HG03196 (cell line): ENCODE measurements around the gene ZBTB20.
"Not testable (repeated sequence)": the region's sequence is repeated elsewhere in the genome, so short reads cannot be mapped to it uniquely, and the experiment has no call there.

Experiments used
- ATAC-seq: cut with Tn5 transposase; IDR thresholded peaks from one replicate; pipeline ENCODE4 v1.9.1; 2021; ENCODE audit not compliant: unreplicated experiment

ZBTB20 gene

DNA sequence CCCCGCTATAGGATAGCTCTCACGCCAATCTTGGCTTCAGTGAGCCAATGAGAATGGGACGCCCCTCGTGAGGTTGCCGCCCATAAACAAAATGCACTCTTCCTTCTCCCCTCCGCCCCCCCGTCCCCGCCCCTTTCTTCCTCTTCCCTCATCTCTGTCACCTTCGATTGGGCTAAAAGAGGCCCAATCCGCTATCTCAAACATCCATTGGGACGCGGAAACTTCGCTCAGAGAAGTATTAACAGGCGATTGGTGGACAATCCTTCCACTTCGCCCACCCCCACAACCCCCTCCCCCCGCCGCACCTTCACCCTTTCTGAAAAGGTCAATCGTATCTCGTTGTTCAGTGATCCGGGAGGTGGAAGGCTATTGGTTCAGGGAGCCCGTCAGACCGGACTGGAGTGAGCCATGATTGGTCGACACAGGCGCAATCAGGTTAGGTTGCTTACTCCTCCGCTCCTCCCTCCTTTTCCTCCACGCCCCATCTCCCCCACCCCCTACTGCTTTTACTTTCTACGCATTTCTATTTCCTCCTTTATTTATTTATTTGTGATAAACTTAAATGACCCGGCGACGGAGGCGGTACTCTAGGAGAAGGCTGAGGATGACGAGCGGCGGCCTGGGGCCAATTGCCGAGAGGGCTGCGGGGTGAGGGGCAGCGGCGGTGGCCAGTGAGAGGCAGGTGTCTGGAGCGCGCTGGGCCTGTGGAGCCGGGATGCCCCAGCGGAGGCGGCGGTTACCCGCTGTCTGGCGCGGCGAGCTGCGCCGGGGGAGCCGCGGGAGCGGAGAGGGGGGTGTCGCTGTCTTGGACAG is 447 bp upstream of the ZBTB20 start:
- ATAC-seq = peak; percentile 82

DNA sequence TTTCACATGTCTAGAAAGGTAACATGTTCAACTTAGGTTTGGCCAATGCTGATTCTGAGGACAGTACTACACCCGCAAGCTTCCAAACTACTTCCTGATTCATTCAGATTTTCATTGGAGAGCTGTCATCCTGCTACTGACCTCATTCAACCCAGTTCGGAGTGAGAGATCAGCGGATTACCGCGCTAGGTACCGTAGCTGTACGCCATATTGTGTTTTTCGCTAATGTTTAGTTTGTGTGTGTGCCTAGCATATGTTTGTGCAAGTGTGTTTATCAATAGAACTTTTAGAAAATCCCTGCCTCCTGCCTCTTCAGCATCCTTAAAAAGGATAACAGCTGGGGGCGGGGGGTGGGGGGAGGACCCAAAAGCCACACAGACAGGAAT is 1.1 kb downstream of the ZBTB20 start:
- ATAC-seq = no peak

DNA sequence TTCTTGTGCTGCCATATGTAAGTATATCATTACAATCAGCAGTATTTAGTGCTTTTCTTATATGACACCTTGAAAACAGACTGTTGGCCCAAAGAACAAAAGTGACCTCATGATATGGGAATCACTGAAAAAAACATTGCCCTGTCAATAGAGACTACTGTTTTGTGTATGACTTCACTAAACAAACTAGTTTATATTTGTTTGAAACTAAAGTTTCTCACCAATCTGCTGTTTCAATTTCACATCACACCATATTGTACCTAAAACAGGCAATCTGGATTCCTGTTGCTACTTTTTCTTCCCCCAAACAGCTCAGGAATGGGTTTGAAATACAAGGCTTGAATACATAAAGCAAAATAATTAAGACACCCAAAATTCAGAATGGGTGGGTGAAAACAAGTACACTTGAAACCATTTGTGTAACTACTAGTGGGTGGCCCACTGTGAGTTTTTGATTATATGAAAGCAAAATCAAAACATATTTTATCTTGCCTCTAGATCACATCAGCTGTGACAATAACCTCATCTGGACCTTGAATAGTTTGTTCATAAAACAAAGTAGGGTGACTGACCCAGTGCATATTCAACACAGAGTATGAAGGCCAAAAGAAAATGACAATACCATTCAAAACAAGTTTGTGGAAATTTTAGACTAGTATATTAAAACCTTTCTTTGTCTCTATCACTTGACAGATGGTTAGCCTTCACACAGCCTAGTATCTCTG is 5.9 kb downstream of the ZBTB20 start:
- ATAC-seq = peak; percentile 64

DNA sequence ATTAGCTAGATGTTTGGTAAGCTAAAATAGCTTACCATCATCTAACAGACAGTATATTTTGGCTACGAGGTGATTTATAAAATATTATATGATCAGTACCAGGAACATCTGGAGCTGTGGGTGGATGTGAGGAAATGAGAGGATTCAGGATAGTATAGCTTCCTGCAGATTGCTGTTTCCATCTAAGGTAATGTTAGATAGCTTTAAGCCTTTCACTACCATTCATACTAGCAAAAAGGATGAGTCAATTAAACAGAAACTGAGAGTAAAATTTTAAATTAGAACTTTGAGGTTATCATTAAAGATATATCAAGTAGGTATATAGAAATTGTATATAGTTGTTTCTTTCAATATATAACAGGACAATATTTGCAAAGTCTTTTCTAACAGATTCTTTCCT is 8.0 kb downstream of the ZBTB20 start:
- no peak for ATAC-seq

DNA sequence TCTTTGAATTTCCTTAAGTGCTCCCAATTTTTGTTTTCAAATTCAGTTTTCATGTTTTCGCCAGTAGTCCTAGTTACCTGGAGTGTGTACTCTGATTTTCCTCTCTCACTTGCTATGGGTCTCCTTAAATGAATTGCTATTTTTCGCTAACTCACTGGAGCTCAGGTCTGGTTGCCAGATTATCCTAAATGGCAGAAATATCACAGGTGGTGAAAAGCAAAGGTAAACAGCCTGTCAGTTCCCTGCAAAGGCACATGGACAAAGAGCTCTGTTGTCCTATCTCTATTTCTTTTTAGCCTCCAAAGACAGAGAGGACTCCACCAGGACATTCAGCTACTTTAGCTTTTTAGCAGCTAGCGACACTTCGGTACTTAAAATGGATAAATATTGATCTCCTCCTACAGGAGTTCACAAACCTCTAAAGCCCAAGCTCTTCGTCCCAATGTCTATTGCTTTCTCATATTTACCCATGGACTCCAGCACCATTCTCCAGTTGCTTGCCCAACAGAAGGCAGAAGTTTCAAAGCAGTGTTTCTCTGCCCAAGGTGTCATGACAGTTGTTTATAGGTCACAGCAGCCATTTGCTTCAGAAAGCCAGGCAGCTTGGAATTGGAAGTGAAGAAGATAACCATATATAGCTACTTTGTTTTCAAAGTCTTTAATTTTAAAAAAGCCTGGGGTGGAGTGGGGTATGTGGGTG is 12.3 kb downstream of the ZBTB20 start:
- no peak for ATAC-seq

DNA sequence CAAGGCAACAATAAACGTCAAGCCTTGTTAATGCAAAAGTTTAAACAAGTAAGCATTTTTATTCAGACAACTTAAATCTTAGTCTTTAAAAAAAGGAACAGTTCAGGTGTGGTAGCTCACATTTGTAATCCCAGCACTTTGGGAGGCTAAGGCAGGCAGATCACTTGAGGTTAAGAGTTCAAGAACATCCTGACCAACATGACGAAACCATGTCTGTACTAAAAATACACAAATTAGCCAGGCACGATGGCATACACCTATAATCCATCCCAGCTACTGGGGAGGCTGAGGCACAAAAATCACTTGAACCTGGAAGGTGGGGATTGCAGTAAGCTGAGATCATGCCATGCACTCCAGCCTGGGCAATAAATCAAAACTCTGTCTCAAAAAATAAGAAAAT is 19.9 kb downstream of the ZBTB20 start:
- no peak for ATAC-seq

DNA sequence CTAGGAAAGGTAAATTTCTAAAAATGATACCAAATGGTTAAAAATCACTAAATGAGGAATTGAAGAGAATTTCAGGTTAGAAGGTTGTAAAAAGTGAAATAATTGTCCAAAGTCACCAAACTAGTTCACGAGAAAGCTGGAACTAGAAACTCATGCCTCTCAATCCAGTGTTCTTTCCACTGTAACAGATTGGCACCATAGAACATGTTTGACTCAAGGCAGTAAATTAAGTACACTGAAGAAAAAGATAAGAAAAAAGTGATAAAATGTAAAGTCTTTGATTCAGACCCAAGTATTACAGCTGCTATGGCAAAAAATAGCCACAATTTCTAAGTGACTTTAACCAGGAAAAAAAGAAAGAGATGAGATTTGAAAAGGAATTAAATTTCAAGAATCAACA is 26.5 kb downstream of the ZBTB20 start:
- no peak for ATAC-seq

DNA sequence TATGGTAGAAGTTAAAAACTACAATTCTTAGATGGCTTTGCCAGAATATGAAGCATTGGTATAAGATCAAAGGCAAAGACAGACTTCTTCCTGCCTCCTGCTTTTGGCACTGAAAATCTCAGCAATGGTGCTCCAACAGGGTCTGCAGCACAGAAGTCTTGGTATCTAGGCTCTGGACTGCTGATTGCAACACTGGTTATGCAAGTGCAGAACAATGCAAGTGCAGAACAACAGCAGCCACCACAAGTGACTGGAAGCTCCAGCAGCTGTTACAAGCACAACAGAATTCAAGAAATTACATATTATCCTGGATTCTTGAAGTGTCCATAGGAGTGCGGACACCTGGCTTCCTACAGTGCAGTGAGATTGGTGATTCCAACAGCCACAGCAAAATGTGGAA is 33.7 kb downstream of the ZBTB20 start:
- no peak for ATAC-seq

DNA sequence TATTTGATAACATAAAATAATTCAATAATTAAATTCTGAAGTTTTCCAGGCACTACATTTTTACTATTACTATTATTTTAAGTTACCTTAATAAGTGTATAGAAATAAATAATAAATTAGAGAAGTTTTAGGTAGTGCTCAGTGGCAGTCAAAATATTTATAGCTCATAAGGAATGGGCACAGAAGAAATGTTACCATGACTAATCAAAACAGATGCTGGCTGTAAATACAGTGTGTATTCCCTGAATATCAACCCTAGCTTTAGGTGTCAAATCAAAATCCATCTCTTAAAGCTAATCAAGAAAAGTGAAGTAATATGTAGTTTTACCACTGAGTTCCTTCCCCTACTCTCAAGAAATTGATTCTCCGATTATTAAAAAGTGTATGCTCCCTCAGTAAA is 35.5 kb downstream of the ZBTB20 start:
- ATAC-seq = no peak

DNA sequence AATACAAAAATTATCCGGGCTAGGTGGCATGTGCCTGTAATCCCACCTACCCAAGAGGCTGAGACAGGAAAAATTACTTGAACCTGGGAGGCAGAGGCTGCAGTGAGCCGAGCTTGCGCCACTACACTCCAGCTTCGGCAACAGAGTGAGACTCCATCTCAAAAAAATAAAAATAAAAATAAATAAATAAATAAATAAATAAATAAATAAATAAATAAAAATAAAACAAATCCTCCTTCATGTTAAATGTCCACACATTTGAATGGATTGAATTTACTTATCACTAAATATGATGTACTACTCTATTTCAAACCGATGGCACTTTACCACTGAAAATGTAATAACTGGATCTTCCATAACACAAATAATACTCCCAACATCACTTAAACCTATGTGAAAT is 36.3 kb downstream of the ZBTB20 start:
- ATAC-seq = no peak

DNA sequence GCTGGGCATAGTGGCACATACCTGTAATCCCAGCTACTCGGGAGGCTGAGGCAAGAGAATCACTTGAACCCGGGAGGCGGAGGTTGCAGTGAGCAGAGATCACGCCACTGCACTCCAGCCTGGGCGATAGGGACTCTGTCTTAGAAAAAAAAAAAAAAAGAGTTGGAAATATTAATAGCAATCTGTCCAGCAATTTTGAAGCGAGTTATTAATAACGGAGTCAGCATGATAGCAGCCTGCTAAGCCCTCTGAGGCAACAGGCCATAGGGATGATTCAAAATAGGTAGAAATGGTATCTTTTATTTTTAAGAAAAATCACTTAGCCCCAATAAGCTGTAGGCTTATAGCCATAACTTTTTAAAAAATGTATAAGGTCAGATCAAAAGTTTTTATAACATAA is 37.0 kb downstream of the ZBTB20 start:
- not testable (repeated sequence) for ATAC-seq

DNA sequence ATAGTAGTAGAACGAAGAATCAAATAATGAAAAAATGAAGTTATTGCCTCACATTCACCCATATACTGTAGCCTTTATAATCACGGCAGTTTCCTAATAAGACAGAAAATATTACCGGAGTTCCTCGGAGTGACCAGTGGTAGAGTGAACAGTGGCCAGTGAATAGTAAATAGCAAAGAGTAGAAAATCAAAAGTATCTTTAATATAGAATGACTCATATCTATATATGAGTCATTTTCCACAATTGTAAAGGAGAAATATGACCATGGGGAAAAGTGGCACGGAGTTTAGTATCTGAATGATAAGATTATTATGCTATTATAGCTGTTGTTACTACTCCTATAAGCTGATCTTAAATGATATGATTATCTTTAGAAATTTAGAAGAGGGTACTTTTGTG is 38.5 kb downstream of the ZBTB20 start:
- no peak for ATAC-seq

DNA sequence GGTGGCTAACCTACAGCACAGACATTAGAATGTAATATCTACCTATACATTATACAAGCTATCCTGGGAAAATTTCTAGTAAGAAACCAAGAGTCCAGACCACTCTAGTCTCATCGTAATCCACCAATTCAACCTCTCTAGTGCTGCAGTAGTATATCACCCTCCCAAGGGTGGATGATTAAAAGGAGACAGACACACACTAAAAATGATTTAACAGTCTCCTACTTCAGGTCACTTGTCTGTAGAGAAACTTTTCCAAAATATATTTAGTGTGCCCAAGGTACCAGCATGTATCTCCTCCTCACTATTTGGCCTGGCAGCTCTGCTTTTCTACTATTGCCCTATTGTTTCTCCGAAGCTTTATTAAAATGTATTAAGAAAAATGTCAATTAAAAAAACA is 45.0 kb downstream of the ZBTB20 start:
- ATAC-seq = no peak

DNA sequence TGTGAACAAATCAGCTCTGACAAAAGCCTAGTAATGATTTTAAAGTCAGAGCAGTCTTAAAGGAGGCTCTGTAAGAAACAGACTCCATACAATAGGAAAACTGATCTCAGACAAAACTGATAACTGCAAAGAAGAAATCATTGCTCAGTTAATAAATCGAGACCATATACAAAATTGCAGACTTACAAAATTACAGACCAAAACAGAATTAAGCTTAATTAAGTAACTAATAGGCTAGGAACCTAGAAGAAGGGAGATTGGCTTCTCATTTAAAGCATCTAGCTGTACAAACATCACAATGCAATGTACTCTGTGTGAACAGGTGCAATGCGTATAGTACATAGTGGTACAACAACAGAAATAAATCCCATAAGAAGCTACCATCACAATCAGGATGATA is 46.3 kb downstream of the ZBTB20 start:
- ATAC-seq = no peak

DNA sequence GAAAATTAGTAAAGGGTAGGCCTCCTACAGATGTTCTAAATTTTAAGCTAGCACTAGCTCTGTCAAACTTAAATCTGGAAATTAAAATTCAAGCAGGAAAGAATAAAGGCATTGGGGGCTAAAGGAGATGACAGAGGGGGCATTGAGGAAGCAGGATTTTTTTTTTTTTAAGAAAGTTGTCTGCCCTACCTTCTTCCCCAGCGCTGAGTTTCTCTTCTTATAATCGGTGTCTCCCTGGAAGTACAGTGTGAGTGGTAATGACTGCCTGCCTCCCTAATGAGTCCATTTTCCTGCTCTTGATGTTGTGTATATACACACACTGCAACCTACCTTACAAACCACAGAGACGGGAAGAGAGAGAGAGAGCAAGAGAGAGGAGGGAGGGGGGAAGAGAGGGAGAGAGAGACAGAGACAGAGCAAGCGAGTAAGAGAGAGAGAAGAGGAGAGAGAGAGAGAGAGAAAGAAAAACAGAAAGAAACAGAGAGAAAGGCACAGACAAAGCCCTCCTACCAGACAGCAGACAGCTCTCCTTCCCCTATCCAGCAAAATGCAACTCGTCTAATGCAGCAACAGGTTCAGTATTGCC is 47.0 kb downstream of the ZBTB20 start:
- peak; percentile 82 for ATAC-seq

DNA sequence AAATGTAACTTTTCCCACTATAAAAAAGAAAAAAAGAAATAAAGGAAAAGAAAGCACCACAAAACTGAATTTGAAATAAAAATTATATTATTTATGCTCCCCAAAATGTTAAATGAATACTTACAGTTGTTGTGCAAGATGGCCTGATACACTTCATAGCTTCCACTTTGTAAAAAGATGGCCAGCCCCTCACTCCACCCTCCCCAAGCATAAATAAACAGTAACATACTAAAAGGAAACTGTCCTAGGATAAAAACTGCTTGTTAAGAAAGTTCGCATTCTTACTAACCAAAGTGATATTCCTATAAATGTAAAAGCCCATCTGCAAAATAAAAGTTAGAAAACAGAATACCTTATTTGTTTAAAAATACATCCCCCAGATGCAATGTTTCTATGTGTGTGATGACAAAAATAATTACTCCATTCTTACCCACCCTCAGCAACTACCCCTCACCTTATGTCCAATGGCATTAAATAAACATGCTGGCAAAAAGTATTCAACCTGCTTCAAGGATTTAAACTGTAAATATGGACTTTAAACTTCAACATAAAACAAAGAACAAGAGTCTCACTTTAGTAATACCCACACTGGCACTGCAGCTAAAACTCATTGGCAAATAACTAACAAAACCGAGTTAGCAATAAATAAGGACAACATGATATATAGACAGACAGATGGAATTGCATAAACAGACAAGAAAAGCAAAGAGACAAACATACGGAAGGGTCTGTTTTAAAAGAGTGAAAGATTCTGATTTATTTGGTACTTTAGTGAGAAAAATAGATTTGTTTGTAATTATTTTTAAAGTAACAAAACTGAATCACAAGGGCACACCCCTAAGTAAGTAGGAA is 47.7 kb downstream of the ZBTB20 start:
- ATAC-seq = no peak

DNA sequence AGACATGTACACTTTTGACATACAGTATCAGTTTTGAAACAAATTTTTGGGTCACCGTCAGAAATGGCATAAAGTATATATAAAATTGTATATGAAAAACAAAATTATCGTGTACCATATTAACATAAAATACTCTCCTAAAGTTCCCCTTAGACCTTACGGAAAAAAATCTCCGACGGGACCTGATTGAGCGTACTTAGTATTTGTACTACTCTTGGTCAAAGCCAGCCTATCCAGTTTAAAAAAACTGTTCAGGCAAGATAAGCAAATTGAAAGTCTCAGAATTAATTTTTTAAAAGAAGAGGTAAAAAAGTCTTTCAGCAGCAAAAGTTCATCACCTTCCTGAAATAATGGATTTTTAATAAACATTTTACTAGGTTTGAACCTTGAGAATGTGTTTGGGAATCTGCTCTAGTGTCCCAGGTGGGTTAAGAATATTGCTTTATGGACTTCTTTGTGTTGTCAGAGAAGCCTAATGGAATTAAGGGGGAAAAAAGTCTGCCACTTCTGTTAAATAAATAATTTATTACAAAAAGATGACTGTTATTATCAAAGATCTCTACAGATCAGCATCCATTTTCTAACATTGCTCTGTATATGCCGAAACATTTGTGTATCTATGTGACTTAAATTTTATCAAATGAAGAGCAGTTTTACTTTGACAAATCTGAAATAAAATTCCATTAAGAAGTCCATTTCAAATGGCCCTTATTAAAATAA is 48.6 kb downstream of the ZBTB20 start:
- no peak for ATAC-seq

DNA sequence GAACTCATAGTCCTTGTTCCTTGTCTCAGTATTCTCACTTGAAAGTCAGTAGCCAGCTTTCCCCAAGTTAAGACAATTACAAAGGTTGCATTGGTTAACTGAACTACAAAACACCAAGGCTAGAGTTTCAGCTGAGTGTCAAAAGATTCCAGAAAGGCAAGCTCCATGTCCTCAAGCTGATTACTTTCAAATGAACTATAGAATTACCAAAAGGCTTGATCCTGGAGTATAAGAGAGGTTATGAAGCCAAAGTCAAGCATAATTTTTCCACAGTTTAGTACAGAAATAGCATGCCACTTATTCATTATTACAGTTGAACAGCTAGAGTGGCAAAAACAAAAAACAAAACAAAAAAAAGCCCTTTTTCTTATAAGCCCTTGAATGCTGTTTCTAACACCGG is 51.9 kb downstream of the ZBTB20 start:
- ATAC-seq = no peak

DNA sequence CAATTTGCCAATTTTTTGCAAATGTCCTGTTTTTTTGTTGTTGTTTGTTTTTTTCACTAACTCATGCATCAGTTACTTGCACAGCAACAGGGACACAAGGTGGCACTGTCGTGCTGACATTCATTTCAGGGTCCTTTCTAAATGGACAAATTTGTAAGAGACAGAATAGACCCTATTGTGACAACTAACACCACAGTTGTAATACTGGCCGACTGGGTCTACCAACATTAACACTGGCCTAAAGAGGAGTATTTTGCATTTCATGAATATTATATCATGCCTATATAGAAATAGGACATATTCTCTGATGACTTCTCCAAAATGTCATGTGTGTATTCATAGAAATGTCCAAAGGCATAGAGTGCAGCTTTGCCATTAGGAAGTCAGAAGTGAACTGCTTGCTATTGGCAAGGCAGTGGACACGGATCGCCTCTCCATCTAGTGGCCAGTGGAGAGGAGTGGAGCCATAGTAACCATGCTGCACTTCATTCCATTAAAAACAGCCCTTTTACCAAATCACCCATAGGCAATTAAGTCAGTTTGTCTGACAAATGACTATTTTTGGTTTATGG is 54.8 kb downstream of the ZBTB20 start:
- ATAC-seq = peak; percentile 61

DNA sequence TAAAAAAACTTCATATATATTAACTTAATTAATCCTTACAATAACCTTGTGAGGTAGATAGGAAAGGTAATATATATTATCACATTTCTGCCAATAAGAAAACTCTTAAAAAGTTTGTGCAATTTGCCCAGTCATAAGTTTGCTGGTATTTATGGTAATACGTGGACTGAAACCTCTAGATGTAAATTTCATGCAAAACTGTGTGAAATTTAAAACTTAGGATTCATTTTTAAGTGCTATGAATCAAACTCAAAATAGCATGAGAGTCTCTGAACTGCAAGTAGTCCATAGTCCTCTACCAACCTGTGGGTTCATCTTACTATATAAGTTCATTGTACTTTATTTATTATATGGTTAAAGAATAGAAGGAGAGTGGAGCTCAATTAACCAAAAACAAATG is 56.4 kb downstream of the ZBTB20 start:
- ATAC-seq = no peak
